Skeletal muscle tissue (tissue), 4 donors: ENCODE measurements around the gene RFTN1. TPM values are rescaled to one million over a fixed set of nuclear protein-coding genes. Genes with fewer than 3 reads are reported as not detected.

ENCODE experiments used
- H3K27ac ChIP-seq: one replicate; pipeline ENCODE4 v1.7.0; 2013; ENCODE audit warnings: mild to moderate bottlenecking, low read depth, low read length, inconsistent platforms
- H3K27me3 ChIP-seq, 3 donors: one replicate each; pipeline ENCODE4 v1.7.0; 2013; ENCODE audit warnings: low read length in 3 of 3; ENCODE audit not compliant: control insufficient read depth in 3 of 3, insufficient read depth in 3 of 3
- H3K36me3 ChIP-seq, 3 donors: one replicate each; pipeline ENCODE4 v1.7.0; 2013; ENCODE audit warnings: low read length in 3 of 3; ENCODE audit not compliant: control insufficient read depth in 3 of 3, insufficient read depth in 3 of 3
- H3K4me1 ChIP-seq, 3 donors: one replicate each; pipeline ENCODE4 v1.7.0; 2013; ENCODE audit warnings: low read length in 3 of 3, mild to moderate bottlenecking in 3 of 3; ENCODE audit not compliant: control insufficient read depth in 3 of 3, insufficient read depth in 3 of 3
- H3K4me3 ChIP-seq, 3 donors: one replicate each; pipeline ENCODE4 v1.7.0; 2013; ENCODE audit warnings: low read length in 3 of 3
- H3K9ac ChIP-seq, 3 donors: one replicate each; pipeline ENCODE4 v1.7.0; 2013; ENCODE audit warnings: low read length in 3 of 3, mild to moderate bottlenecking in 3 of 3, moderate library complexity in 2 of 3, low read depth in 1 of 3
- H3K9me3 ChIP-seq, 3 donors: one replicate each; pipeline ENCODE4 v1.7.0; 2013; ENCODE audit warnings: low read length in 3 of 3; ENCODE audit not compliant: control insufficient read depth in 3 of 3
- total RNA-seq: library from RNA; depleted of rRNA; stranded (reverse); fragments of >200 nt; gene quantifications from one replicate; pipeline ENCODE4 v1.2.3, GENCODE V29; 2014
- donor health status: Osteomylitis.

The RFTN1 gene
- total RNA-seq, 1 donor from 2014 or later, result 15.7 TPM

GRCh38 chr3:16392065-16392464, 121.4 kb downstream of the RFTN1 start:
- Histone ChIP-seq H3K9me3 (no peaks in the 10 kb centered on the region), H3K36me3 (no peaks in the 10 kb centered on the region), H3K4me1 (peaks cover 8 to 25% (median 9%) of the 10 kb centered on the region in 3 donors), H3K9ac (no peak overlapping the region), H3K4me3 (no peak overlapping the region), H3K27ac (no peak overlapping the region), H3K27me3 (no peaks in the 10 kb centered on the region)

GRCh38 chr3:16390581-16390980, 122.9 kb downstream of the RFTN1 start:
- Histone ChIP-seq H3K36me3 (no peaks in the 10 kb centered on the region), H3K27ac (no peak overlapping the region), H3K27me3 (no peaks in the 10 kb centered on the region), H3K9ac (no peak overlapping the region), H3K4me1 (peaks cover 5 to 26% (median 9%) of the 10 kb centered on the region in 3 donors), H3K4me3 (no peak overlapping the region), H3K9me3 (no peaks in the 10 kb centered on the region)

DNA sequence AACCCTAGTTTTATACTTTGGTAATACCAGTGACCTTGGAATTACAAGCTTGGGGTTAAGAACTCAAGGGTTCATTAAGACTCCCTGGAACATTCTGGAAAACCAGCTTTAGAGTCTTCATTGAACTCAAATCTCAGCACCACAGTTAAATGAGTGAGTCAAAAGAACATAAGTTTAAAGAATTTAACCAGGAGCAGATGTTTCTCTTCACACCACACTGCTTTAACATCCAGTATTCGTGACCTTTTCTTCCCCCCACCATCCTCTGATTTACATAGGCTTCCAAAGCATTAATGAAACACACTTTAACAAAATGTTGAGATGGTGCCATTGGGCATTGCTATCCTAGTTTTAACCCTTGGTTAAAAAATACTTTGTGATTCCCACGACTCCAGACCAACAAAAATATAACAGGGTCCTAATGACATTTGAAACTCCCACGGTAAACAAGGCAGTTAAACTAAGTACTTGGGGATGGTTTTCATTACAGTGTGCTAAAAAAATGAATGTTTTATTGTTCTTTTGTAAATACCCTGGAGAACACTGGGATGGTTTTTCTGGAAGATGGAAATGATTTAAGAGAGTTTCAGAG, 124.6 kb downstream of the RFTN1 start:
- Histone ChIP-seq H3K27me3 (no peaks in the 10 kb centered on the region), H3K27ac (no peak overlapping the region), H3K36me3 (no peaks in the 10 kb centered on the region), H3K4me3 (no peak overlapping the region), H3K4me1 (peaks cover 5 to 23% (median 9%) of the 10 kb centered on the region in 3 donors), H3K9ac (no peak overlapping the region), H3K9me3 (no peaks in the 10 kb centered on the region)

DNA sequence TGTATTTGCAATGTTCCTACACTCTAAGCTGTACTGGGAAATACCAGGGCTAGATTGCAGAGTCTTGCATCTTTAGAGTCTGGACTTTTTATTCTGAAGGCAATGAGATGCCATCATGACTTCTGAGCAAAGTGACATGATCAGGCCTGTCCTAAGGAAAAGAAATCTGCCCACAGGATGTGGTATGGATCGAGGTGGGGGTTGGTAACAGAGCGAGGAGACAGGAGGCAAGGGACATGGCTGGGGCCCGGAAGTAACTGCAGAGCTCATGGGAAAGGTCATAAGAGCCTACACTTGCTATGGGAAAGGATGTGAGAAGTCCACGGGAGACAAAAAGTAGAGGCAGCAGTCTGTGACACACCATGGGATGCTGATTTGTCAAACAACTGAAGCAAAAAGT, 126.9 kb downstream of the RFTN1 start:
- Histone ChIP-seq H3K27me3 (no peaks in the 10 kb centered on the region), H3K36me3 (no peaks in the 10 kb centered on the region), H3K27ac (no peak overlapping the region), H3K4me3 (no peak overlapping the region), H3K4me1 (peaks cover 5 to 16% (median 9%) of the 10 kb centered on the region in 3 donors), H3K9me3 (no peaks in the 10 kb centered on the region), H3K9ac (no peak overlapping the region)

DNA sequence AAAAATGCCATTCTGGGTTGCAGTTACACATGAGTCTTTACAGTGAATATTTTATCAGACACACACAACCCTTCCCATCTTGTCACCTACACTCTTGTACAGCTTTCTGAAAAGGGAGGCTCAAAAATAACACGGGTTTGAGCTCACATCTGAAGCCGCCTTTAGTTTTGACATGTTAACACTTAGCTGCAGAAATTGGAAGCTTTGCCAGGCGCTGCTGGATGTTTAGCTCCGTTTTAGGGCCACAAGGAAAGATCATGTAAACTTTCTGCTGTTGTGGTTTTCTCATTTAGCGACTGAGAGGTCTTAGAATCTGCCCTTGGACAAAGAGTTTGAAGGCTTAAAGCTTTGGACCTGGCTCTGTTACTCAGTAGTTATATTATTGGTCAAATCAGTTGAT, 128.3 kb downstream of the RFTN1 start:
- Histone ChIP-seq H3K9me3 (no peaks in the 10 kb centered on the region), H3K9ac (no peak overlapping the region), H3K27me3 (no peaks in the 10 kb centered on the region), H3K27ac (no peak overlapping the region), H3K4me3 (no peak overlapping the region), H3K4me1 (peaks cover 5 to 16% (median 9%) of the 10 kb centered on the region in 3 donors), H3K36me3 (no peaks in the 10 kb centered on the region)

- Histone ChIP-seq H3K27me3 (no peaks in the 10 kb centered on the region), H3K27ac (no peak overlapping the region), H3K9ac (no peak overlapping the region), H3K9me3 (no peaks in the 10 kb centered on the region), H3K4me1 (peaks cover 3 to 13% (median 3%) of the 10 kb centered on the region in 3 donors), H3K36me3 (no peaks in the 10 kb centered on the region), H3K4me3 (no peak overlapping the region)
Observed at GRCh38 chr3:16383864-16384263, 129.6 kb downstream of the RFTN1 start.

DNA sequence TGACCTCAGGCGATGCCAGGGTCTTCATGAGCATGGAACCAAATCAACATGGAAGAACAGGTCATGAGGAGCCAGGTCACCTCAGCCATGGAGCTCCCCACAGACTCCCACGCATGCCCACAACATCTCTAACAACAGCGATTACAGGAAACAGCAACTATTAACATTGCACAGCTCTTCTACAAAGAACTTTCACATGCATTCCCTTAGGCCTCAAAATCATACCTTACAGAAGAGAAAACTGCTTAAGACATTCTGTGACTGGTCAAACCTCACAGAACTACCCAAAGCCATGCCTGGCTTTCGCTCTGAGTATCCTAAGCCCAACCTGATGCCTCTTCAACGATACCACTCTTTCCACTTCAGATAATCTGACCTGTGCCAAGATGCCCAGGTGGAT, 130.7 kb downstream of the RFTN1 start:
- Histone ChIP-seq H3K27me3 (no peaks in the 10 kb centered on the region), H3K9ac (no peak overlapping the region), H3K9me3 (no peaks in the 10 kb centered on the region), H3K36me3 (no peaks in the 10 kb centered on the region), H3K27ac (no peak overlapping the region), H3K4me3 (no peak overlapping the region), H3K4me1 (peaks cover 2 to 10% (median 8%) of the 10 kb centered on the region in 3 donors)

- H3K9ac ChIP-seq, result no peak overlapping the region
Observed at GRCh38 chr3:16381426-16381825, 132.1 kb downstream of the RFTN1 start.

DNA sequence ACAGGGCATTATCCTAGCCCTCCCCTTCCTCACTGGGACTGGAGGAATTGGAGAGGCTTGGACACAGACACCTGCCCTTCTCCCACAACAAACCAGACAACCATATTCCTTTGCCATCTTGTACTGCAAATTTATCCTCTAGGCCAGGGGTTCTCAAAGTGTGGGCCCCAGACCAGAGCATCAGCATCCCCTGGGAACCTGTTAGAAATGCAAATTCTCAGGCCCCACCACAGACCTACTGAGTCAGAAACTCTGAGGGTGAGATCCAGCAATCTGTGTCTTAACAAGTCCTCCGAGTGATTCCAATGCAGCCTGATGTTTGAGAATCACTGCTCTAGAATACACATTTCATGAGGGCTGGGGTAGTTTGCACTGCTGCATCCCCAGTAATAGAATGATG, 133.1 kb downstream of the RFTN1 start:
- Histone ChIP-seq H3K9ac (no peak overlapping the region), H3K4me1 (peaks cover 10 to 24% (median 14%) of the 10 kb centered on the region in 3 donors), H3K27me3 (no peaks in the 10 kb centered on the region), H3K27ac (no peak overlapping the region), H3K4me3 (no peak overlapping the region), H3K36me3 (peaks cover 0 to 4% (median 0%) of the 10 kb centered on the region in 3 donors), H3K9me3 (no peaks in the 10 kb centered on the region)

More at GRCh38 chr3:16381426-16381825, 132.1 kb downstream of the RFTN1 start:
- H3K27ac ChIP-seq, result no peak overlapping the region
- H3K4me3 ChIP-seq, result no peak overlapping the region
- H3K36me3 ChIP-seq, result peaks cover 0 to 2% (median 0%) of the 10 kb centered on the region in 3 donors
- H3K4me1 ChIP-seq, result peaks cover 9 to 15% (median 10%) of the 10 kb centered on the region in 3 donors
- H3K27me3 ChIP-seq, result no peaks in the 10 kb centered on the region
- no peaks in the 10 kb centered on the region for H3K9me3 ChIP-seq

DNA sequence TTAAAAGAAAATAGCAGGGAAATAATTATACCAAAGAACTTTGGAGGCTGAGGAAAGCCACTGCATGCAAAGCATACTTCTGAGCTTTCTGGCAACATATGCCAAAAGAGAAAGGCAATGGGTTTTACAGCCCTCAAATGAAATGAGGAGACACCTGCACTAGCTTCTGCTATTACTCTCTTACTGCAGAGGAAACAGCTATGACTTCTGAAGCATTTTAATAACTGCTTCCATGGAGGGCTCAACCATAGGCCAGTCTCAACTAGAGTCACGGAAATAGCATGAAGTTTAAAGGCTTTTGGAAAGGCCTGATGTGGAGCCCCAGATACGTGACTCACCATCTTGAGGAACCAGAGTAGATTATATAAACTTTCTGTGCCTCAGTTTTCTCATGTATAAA, 133.7 kb downstream of the RFTN1 start:
- Histone ChIP-seq H3K36me3 (peaks cover 0 to 4% (median 0%) of the 10 kb centered on the region in 3 donors), H3K9me3 (no peaks in the 10 kb centered on the region), H3K27me3 (no peaks in the 10 kb centered on the region), H3K27ac (no peak overlapping the region), H3K4me3 (no peak overlapping the region), H3K4me1 (peaks cover 10 to 30% (median 16%) of the 10 kb centered on the region in 3 donors), H3K9ac (no peak overlapping the region)
